ENCODE data around the gene DPP4. TPM values are rescaled to one million over a fixed set of nuclear protein-coding genes. Genes with fewer than 3 reads are reported as not detected.

The DPP4 gene
- total RNA-seq, 1 donor from 2014 or later: 104 TPM

DNA sequence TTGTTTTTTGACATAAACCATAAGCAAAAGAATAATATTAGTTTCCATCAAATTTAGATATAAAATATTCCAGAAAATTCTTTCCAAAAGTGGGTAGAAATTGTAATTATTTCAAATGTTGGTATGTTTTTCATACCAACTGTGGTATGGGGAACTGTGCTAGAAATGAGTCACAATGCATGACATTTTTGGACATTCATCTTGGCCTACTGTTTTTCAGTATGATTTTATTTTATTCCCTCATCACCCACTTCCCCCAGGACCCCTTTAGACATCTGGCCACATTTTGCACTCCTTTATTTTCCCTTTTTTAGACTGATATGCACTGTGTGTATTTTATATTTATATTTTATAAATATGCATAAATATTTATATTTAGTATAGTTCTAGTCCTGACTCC, 97.1 kb downstream of the DPP4 start:
- no peak for DNase-seq (ENCODE audit: low read depth)
- TF ChIP-seq, protein P1, sequence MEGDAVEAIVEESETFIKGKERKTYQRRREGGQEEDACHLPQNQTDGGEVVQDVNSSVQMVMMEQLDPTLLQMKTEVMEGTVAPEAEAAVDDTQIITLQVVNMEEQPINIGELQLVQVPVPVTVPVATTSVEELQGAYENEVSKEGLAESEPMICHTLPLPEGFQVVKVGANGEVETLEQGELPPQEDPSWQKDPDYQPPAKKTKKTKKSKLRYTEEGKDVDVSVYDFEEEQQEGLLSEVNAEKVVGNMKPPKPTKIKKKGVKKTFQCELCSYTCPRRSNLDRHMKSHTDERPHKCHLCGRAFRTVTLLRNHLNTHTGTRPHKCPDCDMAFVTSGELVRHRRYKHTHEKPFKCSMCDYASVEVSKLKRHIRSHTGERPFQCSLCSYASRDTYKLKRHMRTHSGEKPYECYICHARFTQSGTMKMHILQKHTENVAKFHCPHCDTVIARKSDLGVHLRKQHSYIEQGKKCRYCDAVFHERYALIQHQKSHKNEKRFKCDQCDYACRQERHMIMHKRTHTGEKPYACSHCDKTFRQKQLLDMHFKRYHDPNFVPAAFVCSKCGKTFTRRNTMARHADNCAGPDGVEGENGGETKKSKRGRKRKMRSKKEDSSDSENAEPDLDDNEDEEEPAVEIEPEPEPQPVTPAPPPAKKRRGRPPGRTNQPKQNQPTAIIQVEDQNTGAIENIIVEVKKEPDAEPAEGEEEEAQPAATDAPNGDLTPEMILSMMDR (conservative IDR thresholded peaks at IDR 0.05; ENCODE audit: low read depth, low read length): no peak
- H3K4me3 ChIP-seq (ENCODE audit: low read depth, low read length): no peak overlapping the region

DNA sequence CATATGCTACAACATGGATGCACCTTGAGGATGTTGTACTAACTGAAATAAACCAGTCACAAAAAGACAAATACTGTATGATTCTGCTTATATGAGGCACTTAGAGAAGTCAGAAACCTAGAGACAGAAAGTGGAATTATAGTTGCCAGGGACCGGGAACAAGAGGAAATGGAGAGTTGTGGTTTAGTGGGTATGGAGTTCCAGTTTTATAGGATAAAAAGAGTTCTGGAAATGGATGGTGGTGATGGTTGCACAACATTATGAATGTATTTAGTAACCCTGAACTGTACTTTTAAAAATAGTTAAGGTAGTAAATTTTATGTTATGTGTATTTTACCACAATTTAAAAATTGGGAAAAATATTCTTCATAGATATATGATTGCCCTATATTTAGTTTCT, 97.7 kb downstream of the DPP4 start:
- no peak for DNase-seq (ENCODE audit: low read depth)
- TF ChIP-seq, protein P1 (conservative IDR thresholded peaks at IDR 0.05; ENCODE audit: low read depth, low read length): no peak
- no peak overlapping the region for H3K4me3 ChIP-seq (ENCODE audit: low read depth, low read length)

DNA sequence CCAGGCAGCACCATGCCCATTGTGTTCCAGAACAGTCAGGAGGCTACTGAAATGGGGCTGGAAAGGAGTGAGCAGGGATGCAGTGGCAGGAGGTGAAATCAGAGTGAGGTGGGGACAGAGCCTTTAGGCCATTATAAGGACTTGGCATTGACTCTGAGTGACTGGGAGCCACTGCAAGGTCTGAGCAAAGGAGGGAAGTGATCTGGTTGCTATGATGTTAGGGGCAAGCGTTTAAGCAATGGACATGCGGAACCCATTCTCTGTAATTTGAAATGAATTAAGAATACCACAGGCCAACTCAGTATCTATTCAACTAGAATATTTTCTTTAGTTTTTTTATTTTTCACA, 98.2 kb downstream of the DPP4 start:
- DNase-seq (ENCODE audit: low read depth): no peak
- no peak overlapping the region for H3K4me3 ChIP-seq (ENCODE audit: low read depth, low read length)
- TF ChIP-seq, protein P1 (conservative IDR thresholded peaks at IDR 0.05; ENCODE audit: low read depth, low read length): no peak

DNA sequence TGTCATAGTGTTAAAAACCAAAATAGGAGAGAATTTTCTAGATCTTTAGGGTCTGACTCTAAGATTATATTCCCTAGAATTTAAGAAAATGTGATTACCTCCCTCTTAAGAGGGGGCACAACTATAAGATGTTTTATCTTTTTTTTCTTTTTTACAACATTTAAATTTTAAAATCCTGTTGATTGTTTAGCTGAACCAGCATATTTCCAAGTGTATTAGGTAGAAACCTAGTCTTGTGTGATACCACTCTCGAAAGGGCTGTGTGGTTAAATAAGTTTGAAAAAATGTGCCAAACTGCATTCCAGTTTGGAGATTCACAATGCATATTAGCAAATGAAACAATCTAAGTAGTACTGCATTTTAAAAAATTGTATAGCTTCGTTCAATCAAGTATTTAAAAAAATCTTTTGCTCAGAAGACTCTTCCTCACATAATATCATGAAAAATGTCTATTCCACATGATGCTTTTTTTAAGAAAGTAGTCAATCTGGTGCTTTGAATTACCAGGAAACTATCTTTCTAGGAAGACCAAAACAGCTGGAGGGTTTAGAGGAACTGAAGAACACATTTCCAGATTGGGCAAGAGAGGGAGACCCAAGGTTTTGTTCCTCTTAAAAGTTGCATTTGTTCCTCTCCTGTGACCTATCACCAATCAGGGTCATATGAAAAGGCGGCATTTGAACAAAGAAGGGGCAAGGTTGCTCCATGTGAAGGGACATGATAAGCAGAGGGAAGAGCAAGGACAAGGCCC, 98.8 kb downstream of the DPP4 start:
- no peak for DNase-seq (ENCODE audit: low read depth)
- H3K4me3 ChIP-seq (ENCODE audit: low read depth, low read length): no peak overlapping the region
- TF ChIP-seq, protein P1 (conservative IDR thresholded peaks at IDR 0.05; ENCODE audit: low read depth, low read length): no peak

DNA sequence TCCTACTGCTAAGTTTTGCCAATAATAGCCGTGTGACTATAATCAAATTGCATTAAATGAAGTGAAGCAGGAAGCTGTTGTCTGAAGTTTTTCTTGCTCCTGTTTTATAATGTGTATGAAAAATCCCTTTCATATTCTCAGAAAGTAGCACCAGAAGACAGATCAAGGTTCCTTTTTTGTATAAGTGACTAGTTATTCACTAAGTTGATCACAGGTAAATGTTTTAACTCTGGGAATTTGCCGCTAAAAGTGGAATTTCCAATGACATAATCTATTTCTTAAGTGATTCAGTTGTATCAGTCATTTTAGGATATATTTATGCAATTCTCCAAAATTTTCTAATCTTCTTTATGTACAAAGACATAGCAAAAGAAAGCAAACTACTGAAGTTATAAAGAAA, 99.6 kb downstream of the DPP4 start:
- no peak overlapping the region for H3K4me3 ChIP-seq (ENCODE audit: low read depth, low read length)
- no peak for DNase-seq (ENCODE audit: low read depth)
- TF ChIP-seq, protein P1 (conservative IDR thresholded peaks at IDR 0.05; ENCODE audit: low read depth, low read length): no peak

DNA sequence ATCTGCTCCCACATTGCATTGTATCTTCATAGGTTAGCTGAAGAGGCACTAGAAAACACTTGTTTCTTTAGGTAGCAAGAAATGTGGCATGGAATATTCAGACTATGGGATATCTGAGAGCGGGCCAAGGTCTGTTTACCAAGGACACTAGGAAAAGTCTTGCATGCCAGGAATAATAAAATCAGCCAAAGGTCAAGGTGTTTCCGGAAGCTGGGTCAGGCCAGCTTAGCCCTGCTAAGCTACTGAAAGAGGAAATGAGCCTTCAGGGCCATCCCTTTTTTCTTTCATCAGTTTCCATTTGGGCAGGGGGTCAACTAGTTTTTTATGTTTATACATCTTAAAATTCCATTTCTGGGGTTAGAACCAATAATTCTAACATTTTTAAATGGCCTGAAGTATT, 101.1 kb downstream of the DPP4 start:
- DNase-seq (ENCODE audit: low read depth): no peak
- TF ChIP-seq, protein P1 (conservative IDR thresholded peaks at IDR 0.05; ENCODE audit: low read depth, low read length): no peak
- no peak overlapping the region for H3K4me3 ChIP-seq (ENCODE audit: low read depth, low read length)

DNA sequence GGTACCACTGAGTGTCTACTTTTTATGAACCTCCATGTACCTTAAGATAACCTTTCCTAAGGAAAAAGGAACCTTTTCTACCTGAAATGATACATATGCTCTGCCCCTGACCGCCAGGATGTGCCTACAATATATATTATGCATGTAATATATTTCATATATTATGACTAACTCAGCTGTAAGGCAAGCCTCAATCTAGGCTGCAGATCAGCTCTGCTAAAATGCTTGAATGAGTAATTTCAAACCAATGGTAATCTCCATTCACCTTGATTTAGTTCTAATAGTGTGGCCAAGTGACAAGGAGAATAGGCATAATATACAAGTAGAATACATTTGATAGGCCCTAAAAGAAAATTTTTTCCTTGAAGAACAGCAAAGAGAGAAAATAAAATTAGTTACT, 101.8 kb downstream of the DPP4 start:
- H3K4me3 ChIP-seq (ENCODE audit: low read depth, low read length): no peak overlapping the region
- no peak for DNase-seq (ENCODE audit: low read depth)
- TF ChIP-seq, protein P1 (conservative IDR thresholded peaks at IDR 0.05; ENCODE audit: low read depth, low read length): no peak

Data from epithelial cell of proximal tubule (primary cell).